KMS-11 (cell line): ENCODE data around the gene MAP3K20.

Experiments used
- H2AFZ ChIP-seq: fragments of 200-600 bp; sonication (generic); 2 replicates; pipeline ENCODE4 v1.6.1; 2016; ENCODE audit warnings: antibody characterized with exemption, mixed run types, low read depth
- H3K27ac ChIP-seq: fragments of 200-600 bp; sonication (generic); 2 replicates; pipeline ENCODE4 v1.6.1; 2016; ENCODE audit warnings: mild to moderate bottlenecking, mixed run types
- H3K27me3 ChIP-seq: fragments of 200-600 bp; sonication (generic); 2 replicates; pipeline ENCODE4 v1.6.1; 2017; ENCODE audit warnings: mild to moderate bottlenecking, low read depth, mixed run types, moderate library complexity; ENCODE audit not compliant: insufficient read depth
- H3K36me3 ChIP-seq: fragments of 200-600 bp; sonication (generic); 2 replicates; pipeline ENCODE4 v1.6.1; 2017; ENCODE audit warnings: mild to moderate bottlenecking, mixed run types; ENCODE audit not compliant: insufficient read depth
- H3K4me1 ChIP-seq: fragments of 200-600 bp; sonication (generic); 2 replicates; pipeline ENCODE4 v1.6.1; 2016; ENCODE audit warnings: mild to moderate bottlenecking, low read depth, mixed run types; ENCODE audit not compliant: poor library complexity, severe bottlenecking
- H3K4me2 ChIP-seq: fragments of 200-600 bp; sonication (generic); 2 replicates; pipeline ENCODE4 v1.7.0; 2016; ENCODE audit warnings: mild to moderate bottlenecking, mixed run types
- H3K4me3 ChIP-seq: fragments of 200-600 bp; sonication (generic); IDR thresholded peaks from 2 replicates; pipeline ENCODE4 v1.6.1; 2017; ENCODE audit warnings: low read depth, low read length, mixed read lengths; ENCODE audit not compliant: insufficient read depth
- H3K79me2 ChIP-seq: fragments of 200-600 bp; sonication (generic); 2 replicates; pipeline ENCODE4 v1.6.1; 2016; ENCODE audit warnings: low read depth, mixed run types; ENCODE audit not compliant: insufficient read depth
- H3K9ac ChIP-seq: fragments of 200-600 bp; sonication (generic); 2 replicates; pipeline ENCODE4 v1.6.1; 2016; ENCODE audit warnings: mild to moderate bottlenecking, mixed run types
- H4K20me1 ChIP-seq: fragments of 200-600 bp; sonication (generic); 2 replicates; pipeline ENCODE4 v1.6.1; 2016; ENCODE audit warnings: mild to moderate bottlenecking, mixed run types; ENCODE audit not compliant: insufficient read depth
- TF ChIP-seq, protein P1 (sequence below): fragments of 200-600 bp; sonication (generic); conservative IDR thresholded peaks from 2 replicates; pipeline ENCODE4 v1.6.1; 2017; ENCODE audit warnings: low read depth, mild to moderate bottlenecking, antibody characterized with exemption, low read length, moderate library complexity, mixed read lengths

The MAP3K20 gene

DNA sequence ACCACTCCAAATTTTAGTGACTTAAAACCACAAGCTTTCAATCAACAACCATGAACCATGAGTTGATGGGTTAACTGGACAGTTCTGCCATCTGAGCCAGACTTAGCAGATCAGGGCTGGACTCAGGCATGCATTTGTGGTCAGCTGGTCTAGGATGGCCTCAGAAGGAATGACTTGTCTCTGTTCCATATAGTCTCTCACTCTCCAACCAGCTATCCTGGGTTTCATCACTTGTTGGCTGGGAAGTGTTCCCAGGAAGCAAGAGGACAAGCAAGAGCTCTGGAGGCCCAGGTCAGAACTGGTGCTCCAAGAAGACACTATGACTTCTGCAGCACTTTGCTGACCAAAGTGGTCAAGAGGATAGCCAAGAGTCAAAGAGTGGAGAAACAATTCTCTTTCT lies 17.5 kb upstream of the MAP3K20 start:
- TF ChIP-seq, protein P1, sequence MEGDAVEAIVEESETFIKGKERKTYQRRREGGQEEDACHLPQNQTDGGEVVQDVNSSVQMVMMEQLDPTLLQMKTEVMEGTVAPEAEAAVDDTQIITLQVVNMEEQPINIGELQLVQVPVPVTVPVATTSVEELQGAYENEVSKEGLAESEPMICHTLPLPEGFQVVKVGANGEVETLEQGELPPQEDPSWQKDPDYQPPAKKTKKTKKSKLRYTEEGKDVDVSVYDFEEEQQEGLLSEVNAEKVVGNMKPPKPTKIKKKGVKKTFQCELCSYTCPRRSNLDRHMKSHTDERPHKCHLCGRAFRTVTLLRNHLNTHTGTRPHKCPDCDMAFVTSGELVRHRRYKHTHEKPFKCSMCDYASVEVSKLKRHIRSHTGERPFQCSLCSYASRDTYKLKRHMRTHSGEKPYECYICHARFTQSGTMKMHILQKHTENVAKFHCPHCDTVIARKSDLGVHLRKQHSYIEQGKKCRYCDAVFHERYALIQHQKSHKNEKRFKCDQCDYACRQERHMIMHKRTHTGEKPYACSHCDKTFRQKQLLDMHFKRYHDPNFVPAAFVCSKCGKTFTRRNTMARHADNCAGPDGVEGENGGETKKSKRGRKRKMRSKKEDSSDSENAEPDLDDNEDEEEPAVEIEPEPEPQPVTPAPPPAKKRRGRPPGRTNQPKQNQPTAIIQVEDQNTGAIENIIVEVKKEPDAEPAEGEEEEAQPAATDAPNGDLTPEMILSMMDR = no peak
- no peak overlapping the region for H3K4me3 ChIP-seq

DNA sequence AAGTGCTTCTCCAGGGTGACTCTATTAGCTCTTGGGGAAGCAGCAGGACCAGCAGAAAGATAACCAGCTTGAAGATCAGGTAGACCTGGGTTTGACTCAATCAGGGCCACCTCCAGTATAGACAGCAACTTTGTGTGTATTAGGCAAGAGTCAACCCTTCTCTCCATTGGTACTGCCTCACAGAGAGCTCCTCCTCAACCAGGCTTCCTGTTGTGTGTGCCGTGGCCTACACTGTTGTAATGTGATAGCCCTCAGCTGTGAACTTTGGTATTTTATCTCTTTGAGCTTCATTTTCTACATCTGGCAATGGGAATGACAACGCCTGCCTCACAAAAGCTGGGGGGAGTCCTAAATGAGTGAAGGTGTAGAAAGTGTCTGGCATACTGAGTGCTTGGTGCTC lies 17.0 kb upstream of the MAP3K20 start:
- no peak overlapping the region for H3K9ac ChIP-seq
- H3K4me2 ChIP-seq = no peak overlapping the region
- TF ChIP-seq, protein P1 = no peak
- no peaks in the 10 kb centered on the region for H3K4me1 ChIP-seq
- H3K79me2 ChIP-seq = no peaks in the 10 kb centered on the region
- no peak overlapping the region for H3K4me3 ChIP-seq
- no peaks in the 10 kb centered on the region for H3K27me3 ChIP-seq
- no peak overlapping the region for H3K27ac ChIP-seq
- H3K36me3 ChIP-seq = no peaks in the 10 kb centered on the region
- no peak overlapping the region for H2AFZ ChIP-seq
- H4K20me1 ChIP-seq = no peaks in the 10 kb centered on the region

More for the DNA sequence above, 17.5 kb upstream of the MAP3K20 start:
- H3K27me3 ChIP-seq = no peaks in the 10 kb centered on the region
- H3K27ac ChIP-seq = no peak overlapping the region
- no peaks in the 10 kb centered on the region for H3K79me2 ChIP-seq
- H3K9ac ChIP-seq = no peak overlapping the region
- no peaks in the 10 kb centered on the region for H3K4me1 ChIP-seq
- H3K4me2 ChIP-seq = no peak overlapping the region
- no peak overlapping the region for H2AFZ ChIP-seq
- H4K20me1 ChIP-seq = no peaks in the 10 kb centered on the region
- no peaks in the 10 kb centered on the region for H3K36me3 ChIP-seq

DNA sequence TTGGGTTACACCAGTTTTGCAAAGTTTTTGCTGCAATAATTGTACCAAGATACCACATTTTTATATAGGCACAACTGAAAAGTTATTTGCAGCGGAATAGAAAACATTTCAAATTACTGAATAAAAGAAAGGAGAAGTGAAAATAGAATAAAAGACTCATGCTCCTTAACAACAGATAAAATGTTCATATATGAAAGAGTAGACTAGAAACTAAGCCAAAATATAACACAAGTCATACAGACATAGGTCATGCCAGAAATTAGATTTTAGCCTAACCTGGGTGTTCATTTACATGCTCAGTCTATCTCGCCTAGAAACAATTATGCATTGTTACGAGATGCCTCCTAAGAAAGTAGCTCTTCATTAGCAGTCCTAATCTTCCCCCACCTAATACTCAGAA lies 16.4 kb upstream of the MAP3K20 start:
- Histone ChIP-seq H2AFZ (no peak overlapping the region), H3K27me3 (no peaks in the 10 kb centered on the region), H3K27ac (no peak overlapping the region), H4K20me1 (no peaks in the 10 kb centered on the region), H3K36me3 (no peaks in the 10 kb centered on the region), H3K79me2 (no peaks in the 10 kb centered on the region), H3K9ac (no peak overlapping the region), H3K4me2 (no peak overlapping the region), H3K4me3 (no peak overlapping the region), H3K4me1 (no peaks in the 10 kb centered on the region)
- TF ChIP-seq, protein P1 = no peak

DNA sequence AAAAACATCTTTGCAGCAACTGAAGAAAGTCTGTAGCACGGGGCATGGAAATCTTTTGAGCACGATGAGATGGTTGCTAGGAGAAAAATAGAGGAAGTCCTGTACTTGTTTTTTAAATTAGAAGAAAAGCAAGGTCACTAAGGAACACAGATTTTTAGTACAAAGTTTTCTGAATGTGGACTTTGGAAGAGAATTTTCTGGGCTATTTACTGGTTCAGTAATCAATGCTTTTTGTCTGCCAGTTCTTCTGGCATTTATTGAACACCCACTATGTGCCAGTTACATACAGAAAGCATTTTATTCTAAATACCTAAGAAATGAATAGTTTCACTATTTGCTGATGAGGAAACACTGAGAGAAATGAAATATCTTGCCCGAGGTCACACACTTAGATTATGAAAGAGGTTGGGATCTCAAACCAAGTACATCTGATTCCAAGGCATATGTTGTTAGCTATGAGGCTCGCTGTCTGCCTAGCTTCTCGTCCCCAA lies 15.6 kb upstream of the MAP3K20 start:
- Histone ChIP-seq H2AFZ (no peak overlapping the region), H4K20me1 (no peaks in the 10 kb centered on the region), H3K4me1 (no peaks in the 10 kb centered on the region), H3K4me3 (no peak overlapping the region), H3K9ac (no peak overlapping the region), H3K79me2 (no peaks in the 10 kb centered on the region), H3K27me3 (no peaks in the 10 kb centered on the region), H3K36me3 (no peaks in the 10 kb centered on the region), H3K27ac (no peak overlapping the region), H3K4me2 (no peak overlapping the region)
- TF ChIP-seq, protein P1 = no peak
